Neural progenitor cell (in vitro differentiated cells): ENCODE data around the gene COA8.

Experiments
- CTCF ChIP-seq: fragments of 200-600 bp; sonication (generic); IDR thresholded peaks from 2 replicates; pipeline ENCODE4 v1.5.1; 2017; ENCODE audit warnings: antibody characterized with exemption, mild to moderate bottlenecking
- EZH2 ChIP-seq: fragments of 200-600 bp; sonication (generic); IDR thresholded peaks from 2 replicates; pipeline ENCODE4 v1.6.1; 2017; ENCODE audit warnings: antibody characterized with exemption, mild to moderate bottlenecking, moderate library complexity

GRCh38 chr14:103544388-103545218 is 18.2 kb upstream of the COA8 start:
- TF ChIP-seq CTCF (no peak), EZH2 (no peak)
